ENCODE measurements around the gene GTPBP4. TPM values are rescaled to one million over a fixed set of nuclear protein-coding genes. Genes with fewer than 3 reads are reported as not detected.
A peak's percentile ranks its signal among the peaks of the same experiment; 100 is the strongest.

The GTPBP4 gene
- polyA plus RNA-seq, 12 donors: 33.1 to 65.5 (median 50.2) TPM; not detected in 1

DNA sequence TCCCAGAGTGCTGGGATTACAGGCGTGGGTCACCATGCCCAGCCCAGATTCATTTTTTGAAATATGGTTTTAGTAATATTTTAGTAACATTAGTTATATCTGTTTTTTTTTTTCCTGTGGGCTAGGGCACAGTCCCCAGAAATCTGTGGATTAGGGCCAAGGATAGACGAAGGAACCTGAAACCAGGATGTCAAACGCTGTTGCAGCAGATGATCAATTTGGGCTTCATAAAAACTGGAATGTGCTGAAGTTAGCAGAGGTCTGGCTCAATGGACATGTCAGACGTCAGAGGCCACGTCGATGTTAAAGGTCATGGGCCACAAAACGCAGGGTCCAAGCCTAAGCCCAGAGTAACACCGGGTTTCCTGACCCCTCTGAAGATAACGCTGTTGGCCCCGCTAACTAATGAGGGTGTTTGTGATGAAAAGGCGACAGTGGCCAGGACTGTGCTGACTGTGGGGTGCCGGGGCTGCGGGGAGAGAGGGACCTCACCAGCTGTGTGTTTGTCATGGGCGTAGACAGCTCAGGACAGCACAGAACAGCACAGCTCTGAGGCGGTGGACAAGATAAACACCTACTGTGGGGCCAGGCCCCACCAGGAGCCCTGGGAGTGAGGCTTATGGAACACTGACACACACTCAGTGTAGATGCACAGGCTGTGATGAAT is 23.8 kb upstream of the GTPBP4 start:
- no peak for DNase-seq

DNA sequence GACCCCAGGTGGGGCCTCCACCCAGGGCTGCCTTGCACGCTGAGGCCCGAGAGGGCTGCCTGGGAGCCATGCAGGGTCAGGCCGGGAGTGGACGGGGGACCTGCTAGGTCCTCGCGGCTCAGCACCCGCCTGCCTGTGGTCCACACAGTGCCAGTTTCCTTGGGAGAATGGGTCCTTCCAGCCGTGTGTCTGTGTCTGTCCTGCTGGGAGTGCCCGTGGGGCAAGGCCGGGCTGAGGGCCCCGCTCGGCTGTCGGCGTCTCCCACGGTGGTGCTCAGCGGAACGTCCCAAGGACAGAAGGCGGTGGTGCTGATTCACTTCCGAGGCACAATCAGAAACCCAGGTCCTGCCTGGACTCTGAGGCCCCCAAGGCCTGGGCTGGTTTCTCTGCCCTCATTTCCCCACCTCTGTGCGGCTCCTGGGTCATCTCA is 23.2 kb upstream of the GTPBP4 start:
- DNase-seq: no peak

DNA sequence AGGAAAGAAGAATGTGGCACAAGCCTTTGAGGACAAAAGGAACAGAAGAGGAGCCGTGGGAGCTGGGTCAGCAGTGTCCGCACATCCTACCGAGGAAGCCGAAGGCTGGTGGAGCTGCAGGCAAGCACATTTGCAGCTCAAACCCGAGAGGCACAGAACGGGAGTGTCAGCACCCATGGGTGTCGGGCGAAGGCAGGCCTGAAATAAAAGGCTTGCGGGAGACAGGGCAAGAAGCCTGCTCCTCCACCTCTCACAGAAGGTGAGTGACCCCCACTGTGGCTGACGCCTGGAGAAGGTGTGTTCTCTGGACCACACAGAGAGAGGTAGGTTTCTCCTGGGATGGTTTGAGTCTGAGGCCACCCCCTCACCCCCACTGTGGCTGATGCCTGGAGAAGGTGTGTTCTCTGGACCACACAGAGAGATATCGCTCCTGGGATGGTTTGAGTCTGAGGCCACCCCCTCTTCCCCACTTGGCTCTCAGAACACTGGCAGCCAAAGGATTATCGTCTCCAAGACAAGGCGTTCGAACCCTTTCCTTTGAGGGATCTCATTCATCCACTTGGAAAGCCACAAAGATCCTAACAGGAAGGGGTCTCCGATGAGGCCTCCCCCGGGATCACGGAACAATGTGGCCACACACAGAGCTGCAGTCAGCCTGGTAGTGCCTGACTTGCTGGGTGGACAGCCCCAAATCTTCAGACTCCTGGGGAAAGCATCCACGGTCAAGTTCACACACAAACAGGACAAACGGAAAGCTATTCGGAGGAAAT is 21.6 kb upstream of the GTPBP4 start:
- no peak for DNase-seq

GRCh38 chr10:968546-969199 is 19.6 kb upstream of the GTPBP4 start:
- DNase-seq: no peak

DNA sequence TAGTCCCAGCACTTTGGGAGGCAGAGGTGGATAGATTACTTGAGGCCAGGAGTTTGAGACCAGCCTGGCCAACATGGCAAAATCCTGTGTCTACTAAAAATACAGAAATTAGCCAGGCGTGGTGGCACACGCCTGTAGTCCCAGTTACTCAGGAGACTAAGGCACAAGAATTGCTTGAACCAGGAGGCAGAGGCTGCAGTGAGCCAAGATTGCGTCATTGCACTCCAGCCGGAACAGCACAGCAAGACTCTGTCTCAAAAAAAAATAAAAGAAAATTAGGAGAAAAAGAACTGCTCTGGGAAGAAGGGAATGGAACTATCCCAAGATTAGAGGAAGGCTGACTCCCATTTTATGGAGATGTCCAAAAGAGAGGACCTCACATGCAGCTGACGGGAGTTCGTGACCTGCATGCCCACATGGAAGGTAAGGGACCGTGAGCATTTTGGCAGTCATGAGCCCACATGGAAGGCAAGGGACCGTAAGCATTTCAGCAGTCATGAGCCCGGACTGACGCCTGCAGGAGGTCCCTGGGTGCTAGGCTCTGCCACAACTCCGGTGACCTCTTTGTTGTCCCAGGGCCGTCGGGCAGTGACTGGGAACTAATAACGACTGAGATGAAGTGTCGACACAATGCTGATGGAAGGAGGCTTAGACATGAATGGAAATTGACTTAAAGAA is 18.6 kb upstream of the GTPBP4 start:
- DNase-seq: no peak

- DNase-seq: no peak
Observed at GRCh38 chr10:970311-971149, 17.7 kb upstream of the GTPBP4 start.

DNA sequence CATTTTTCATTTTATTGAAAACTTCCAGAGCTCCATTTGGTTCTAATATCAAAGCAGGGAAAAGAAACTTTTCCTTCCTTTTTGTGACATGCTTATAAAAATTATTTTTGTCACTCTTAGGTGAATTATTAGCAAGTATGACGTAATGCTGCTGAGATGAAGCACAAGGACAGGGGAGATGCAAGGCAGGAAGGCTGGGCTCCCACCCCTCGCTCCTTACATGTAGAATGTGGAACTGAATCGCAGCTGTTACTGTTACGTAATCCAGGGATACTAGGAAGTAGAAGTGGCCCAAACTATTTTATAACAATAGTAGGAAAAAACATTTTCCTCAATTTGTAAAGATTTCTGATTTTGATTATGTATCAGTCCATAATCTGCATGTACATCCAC is 17.1 kb upstream of the GTPBP4 start:
- DNase-seq: peak; percentile 21

DNA sequence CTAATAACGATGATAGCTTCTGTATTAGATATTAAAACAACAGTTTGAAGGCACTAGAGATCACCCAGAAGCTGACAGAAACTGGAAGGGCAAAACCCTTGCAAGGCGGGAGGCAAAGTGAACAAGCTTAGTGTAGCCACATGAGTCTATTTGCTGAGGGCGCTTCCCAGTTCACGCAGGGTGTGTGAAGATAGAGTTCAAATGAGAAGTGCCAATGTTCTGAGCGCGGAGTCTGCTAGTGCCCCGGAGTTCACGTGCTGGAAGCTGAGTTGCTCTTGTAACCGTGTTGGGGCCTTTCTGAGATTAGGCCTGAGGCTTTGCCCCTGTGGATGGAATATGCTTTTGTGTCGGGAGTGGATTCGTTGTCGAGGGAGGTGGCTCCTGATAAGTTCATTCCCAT is 16.6 kb upstream of the GTPBP4 start:
- DNase-seq: no peak

GRCh38 chr10:972763-973162 is 15.5 kb upstream of the GTPBP4 start:
- no peak for DNase-seq

GRCh38 chr10:974038-974784 is 14.0 kb upstream of the GTPBP4 start:
- no peak for DNase-seq

- no peak for DNase-seq
Observed at GRCh38 chr10:974785-975074, 13.5 kb upstream of the GTPBP4 start.

GRCh38 chr10:976316-976715 is 11.9 kb upstream of the GTPBP4 start:
- no peak for DNase-seq

DNA sequence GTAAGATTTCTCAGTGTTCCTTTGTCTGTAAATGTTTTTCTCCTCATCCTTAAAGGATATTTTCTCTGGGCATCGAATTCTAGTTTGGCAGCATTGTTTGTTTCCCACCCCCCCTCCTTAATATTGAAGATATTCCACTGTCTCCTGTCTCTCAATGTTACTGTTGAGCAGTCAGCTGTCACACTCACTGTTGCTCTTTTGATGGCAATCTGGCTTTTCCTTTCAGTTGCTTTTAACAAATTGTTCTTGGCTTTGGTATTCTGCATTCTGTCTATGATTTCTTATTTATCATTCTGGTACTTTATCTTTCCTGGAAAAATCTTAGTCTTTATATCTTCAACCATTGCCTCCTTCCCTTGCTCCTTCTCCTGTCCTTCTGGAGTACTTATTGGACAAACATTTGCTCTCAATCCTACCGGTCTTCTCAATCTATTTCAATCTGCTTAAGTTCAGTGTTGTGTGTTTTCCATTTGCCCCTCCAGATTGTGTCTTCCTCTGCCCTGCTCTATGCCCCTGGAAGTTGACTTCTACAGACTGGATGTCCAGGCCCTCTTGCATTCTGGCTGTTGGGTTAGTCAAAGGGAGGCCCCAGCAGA is 9.3 kb upstream of the GTPBP4 start:
- no peak for DNase-seq

DNA sequence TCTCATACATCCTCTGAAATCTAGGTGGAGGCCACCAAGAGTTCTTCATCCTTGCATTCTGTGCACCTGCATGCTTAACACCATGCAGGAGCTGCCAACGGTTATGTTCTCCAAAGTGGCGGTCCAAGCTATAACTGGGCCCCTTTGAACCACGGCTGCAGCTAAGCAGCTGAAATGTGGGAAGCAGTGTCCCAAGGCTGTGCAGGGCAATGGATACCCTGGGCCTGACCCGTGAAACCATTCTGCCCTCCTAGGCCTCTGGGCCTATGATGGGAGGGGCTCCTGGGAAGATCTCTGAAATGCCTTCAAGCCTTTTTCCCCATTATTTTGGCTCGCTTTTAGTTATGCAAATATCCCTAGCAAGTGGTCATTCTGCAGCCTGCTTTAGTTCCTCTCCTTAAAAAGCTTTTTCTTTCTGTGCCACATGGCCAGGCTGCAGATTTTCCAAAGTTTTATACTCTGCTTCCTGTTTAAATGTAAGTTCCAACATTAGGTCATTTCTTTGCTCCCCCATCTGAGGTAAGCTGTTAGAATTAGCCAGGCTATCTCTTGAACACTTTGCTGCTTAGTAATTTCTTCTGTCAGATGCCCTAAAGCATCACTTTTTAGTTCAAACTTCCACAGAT is 7.7 kb upstream of the GTPBP4 start:
- no peak for DNase-seq

DNA sequence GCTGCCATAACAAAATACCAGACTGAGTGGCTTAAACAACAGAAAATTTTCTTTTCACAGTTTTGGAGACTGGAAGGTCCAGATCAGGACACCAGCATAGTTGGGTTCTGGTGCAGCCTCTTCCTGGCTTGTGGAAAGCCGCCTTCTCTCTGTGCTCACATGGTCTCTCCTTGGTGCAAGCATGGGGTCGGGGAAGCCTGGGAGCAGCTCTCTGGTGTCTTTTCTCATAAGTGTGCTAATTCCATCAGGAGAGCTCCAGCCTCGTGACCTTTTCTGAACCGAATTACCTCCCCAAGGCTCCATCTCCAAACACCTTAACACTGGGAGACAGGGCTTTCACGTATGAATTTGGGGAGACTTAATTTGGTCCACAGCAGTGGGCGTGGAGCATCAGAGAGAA is 4.8 kb upstream of the GTPBP4 start:
- DNase-seq: no peak

DNA sequence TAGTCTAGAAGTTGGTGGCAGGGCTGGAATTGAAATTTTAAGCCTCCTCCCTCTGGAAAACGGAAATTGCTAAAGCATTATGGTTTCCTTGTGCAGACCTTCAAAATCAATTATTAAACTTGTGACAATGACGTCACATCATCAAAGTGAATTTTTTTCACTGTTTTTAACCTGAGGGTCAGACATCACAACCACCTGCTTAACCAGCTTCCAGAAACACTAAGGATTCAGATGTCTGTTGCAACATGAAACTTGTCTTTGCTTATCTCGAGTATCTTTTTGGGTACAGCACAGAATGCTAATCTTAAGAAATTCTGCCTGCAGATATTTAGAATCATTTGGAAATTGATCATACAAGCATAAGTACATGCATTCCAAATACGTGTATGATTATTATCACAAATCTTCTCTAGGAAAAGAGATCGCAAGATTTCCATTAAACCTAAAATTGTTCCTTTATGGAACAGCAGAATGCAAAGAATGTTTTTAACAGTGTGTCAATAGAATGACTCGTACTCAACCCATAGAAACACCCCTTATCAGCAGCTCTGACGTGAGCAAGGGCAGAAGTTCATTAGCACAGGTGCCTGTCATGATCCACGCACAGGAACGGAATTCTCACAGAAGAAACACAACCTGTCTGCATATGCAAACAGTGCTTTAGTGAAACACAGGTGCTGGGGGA is 4.1 kb upstream of the GTPBP4 start:
- no peak for DNase-seq

GRCh38 chr10:985361-985760 is 2.9 kb upstream of the GTPBP4 start:
- no peak for DNase-seq

- DNase-seq: no peak
Observed at GRCh38 chr10:986137-986825, 2.0 kb upstream of the GTPBP4 start.
